Right lobe of liver (tissue), 4 donors: ENCODE data around the gene LIN54.

Experiments
- POLR2A ChIP-seq: fragments of 450-650 bp; IDR thresholded peaks from one replicate; pipeline ENCODE4 v1.6.1; 2017; ENCODE audit warnings: antibody characterized with exemption, mild to moderate bottlenecking
- TF ChIP-seq, protein P1 (sequence below), 4 donors: fragments of 200-600 bp in 3 of 4; fragments of 450-650 bp in 1 of 4; IDR thresholded peaks; one replicate each; pipeline versions ENCODE4 v1.5.1 to v1.8.0; 2016 to 2022; ENCODE audit warnings: antibody characterized with exemption in 4 of 4, mild to moderate bottlenecking in 2 of 4
- donor health status: DM: no; HTN: no; CAD: no.
- donor health status: DM: no; HTN: no; CAD: no.
- donor health status: DM: no; HTN: yes; CAD: no.

DNA sequence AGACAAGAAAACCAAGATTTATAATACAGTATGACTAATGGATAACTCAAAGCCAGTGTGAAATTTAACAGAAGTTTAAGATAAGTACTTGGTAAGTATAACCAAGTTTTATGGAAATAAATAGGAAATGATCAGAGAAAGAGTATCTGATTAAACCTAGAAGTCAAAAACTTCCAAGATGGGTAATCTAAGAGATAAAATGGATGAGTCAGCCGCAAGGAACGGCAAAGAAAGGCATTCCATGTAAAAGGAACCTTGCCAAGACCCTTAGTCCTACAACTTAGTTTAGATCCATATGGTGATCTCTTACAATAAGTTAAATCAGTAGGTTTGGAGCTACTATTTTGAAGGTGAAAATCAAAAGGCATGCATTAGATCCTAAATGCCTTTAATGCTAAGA lies 34.8 kb downstream of the LIN54 start:
- TF ChIP-seq POLR2A = no peak
- TF ChIP-seq, protein P1, sequence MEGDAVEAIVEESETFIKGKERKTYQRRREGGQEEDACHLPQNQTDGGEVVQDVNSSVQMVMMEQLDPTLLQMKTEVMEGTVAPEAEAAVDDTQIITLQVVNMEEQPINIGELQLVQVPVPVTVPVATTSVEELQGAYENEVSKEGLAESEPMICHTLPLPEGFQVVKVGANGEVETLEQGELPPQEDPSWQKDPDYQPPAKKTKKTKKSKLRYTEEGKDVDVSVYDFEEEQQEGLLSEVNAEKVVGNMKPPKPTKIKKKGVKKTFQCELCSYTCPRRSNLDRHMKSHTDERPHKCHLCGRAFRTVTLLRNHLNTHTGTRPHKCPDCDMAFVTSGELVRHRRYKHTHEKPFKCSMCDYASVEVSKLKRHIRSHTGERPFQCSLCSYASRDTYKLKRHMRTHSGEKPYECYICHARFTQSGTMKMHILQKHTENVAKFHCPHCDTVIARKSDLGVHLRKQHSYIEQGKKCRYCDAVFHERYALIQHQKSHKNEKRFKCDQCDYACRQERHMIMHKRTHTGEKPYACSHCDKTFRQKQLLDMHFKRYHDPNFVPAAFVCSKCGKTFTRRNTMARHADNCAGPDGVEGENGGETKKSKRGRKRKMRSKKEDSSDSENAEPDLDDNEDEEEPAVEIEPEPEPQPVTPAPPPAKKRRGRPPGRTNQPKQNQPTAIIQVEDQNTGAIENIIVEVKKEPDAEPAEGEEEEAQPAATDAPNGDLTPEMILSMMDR (IDR thresholded peaks at IDR 0.05) = no peak
